DMS114 treated with DMSO at 0.1 percent for 48 hours (cell line): ENCODE results near the gene GLCCI1.
"Not testable (repeated sequence)": the region's sequence is repeated elsewhere in the genome, so short reads cannot be mapped to it uniquely, and the experiment has no call there.

Experiments
- DNase-seq: peaks from one replicate; lab custom pipeline; 2025; ENCODE audit not compliant: unreplicated experiment; lab: John Stamatoyannopoulos, UW

The GLCCI1 gene

GRCh38 chr7:8044761-8045430 lies 76.3 kb downstream of the GLCCI1 start:
- DNase-seq, result no peak

- not testable (repeated sequence) for DNase-seq
Observed at GRCh38 chr7:8048067-8048466, 79.5 kb downstream of the GLCCI1 start.

GRCh38 chr7:8051373-8051772 lies 82.8 kb downstream of the GLCCI1 start:
- DNase-seq, result no peak

GRCh38 chr7:8051998-8052397 lies 83.4 kb downstream of the GLCCI1 start:
- DNase-seq, result no peak

GRCh38 chr7:8052824-8053223 lies 84.2 kb downstream of the GLCCI1 start:
- no peak for DNase-seq

GRCh38 chr7:8056439-8056838 lies 87.8 kb downstream of the GLCCI1 start:
- no peak for DNase-seq

GRCh38 chr7:8057566-8057965 lies 89.0 kb downstream of the GLCCI1 start:
- no peak for DNase-seq

- DNase-seq, result no peak
Observed at GRCh38 chr7:8058322-8058721, 89.7 kb downstream of the GLCCI1 start.

GRCh38 chr7:8058852-8059251 lies 90.3 kb downstream of the GLCCI1 start:
- no peak for DNase-seq

GRCh38 chr7:8060241-8060640 lies 91.6 kb downstream of the GLCCI1 start:
- no peak for DNase-seq

GRCh38 chr7:8063300-8063699 lies 94.7 kb downstream of the GLCCI1 start:
- not testable (repeated sequence) for DNase-seq

- DNase-seq, result no peak
Observed at GRCh38 chr7:8063706-8064297, 95.2 kb downstream of the GLCCI1 start.

GRCh38 chr7:8064828-8065227 lies 96.2 kb downstream of the GLCCI1 start:
- no peak for DNase-seq

GRCh38 chr7:8065356-8065813 lies 96.8 kb downstream of the GLCCI1 start:
- DNase-seq, result no peak

- DNase-seq, result no peak
Observed at GRCh38 chr7:8068892-8069686, 100.5 kb downstream of the GLCCI1 start.

- no peak for DNase-seq
Observed at GRCh38 chr7:8070451-8071180, 102.0 kb downstream of the GLCCI1 start.

- no peak for DNase-seq
Observed at GRCh38 chr7:8078418-8078817, 109.8 kb downstream of the GLCCI1 start.

- DNase-seq, result no peak
Observed at GRCh38 chr7:8082762-8083161, 114.2 kb downstream of the GLCCI1 start.

- DNase-seq, result no peak
Observed at GRCh38 chr7:8084836-8085235, 116.2 kb downstream of the GLCCI1 start.

- no peak for DNase-seq
Observed at GRCh38 chr7:8085420-8085819, 116.8 kb downstream of the GLCCI1 start.

- DNase-seq, result no peak
Observed at GRCh38 chr7:8086239-8086638, 117.6 kb downstream of the GLCCI1 start.
